HCT116 (cell line): ENCODE results near the gene SF3B4. TPM values are rescaled to one million over a fixed set of nuclear protein-coding genes. Genes with fewer than 3 reads are reported as not detected.

Experiments used
- ATAC-seq: fragments of 200-7000 bp; cut with Tn5 transposase; 2 replicates; pipeline ENCODE4 v1.9.1; 2020; ENCODE audit warnings: mild to moderate bottlenecking, moderate library complexity
- BruUV-seq: library from RNA; stranded (reverse); fragments of 400-500 nt; replicated peaks from 2 replicates; lab custom pipeline; 2021; lab: Mats Ljungman, UMichigan
- CTCF ChIA-PET: fragments of 300-600 bp; sonication (Branson Sonifier 250); formaldehyde crosslinking; loops from one replicate; lab custom pipeline; 2021; ENCODE audit warnings: antibody characterized with exemption; lab: Charles Lee
- POLR2A ChIA-PET: fragments of 300-600, 350-600 bp; sonication (Branson Sonifier 250); formaldehyde crosslinking; loops from one replicate; lab custom pipeline; 2021; ENCODE audit warnings: antibody characterized with exemption; lab: Charles Lee
- RAD21 ChIA-PET, 2 experiments: fragments of 300-600 bp; sonication (Branson Sonifier 250); formaldehyde crosslinking; loops; one replicate each; lab custom pipeline; 2023; ENCODE audit warnings: low total read pairs in 2 of 2; ENCODE audit not compliant: uncharacterized antibody in 2 of 2, unreplicated experiment in 2 of 2, low non-redundant PET in 1 of 2; lab: Charles Lee
- DNase-seq: peaks from one replicate; pipeline ENCODE4 v3.0.0-alpha.2; 2010; ENCODE audit warnings: low read depth, low spot score
- H2AFZ ChIP-seq: fragments of 200-600 bp; shearing (Covaris generic), sonication (generic); 2 replicates; pipeline ENCODE4 v1.6.1; 2017; ENCODE audit warnings: low read depth, mixed run types, mixed read lengths, antibody characterized with exemption, low read length; ENCODE audit not compliant: poor library complexity, severe bottlenecking
- H3K27ac ChIP-seq: 2 replicates; pipeline ENCODE4 v1.5.1; 2012; ENCODE audit warnings: low read depth, low read length
- H3K27me3 ChIP-seq: fragments of 200-600 bp; sonication (generic); 2 replicates; pipeline ENCODE4 v1.6.1; 2016; ENCODE audit warnings: mixed run types, low read length, mixed read lengths; ENCODE audit not compliant: insufficient read depth
- H3K36me3 ChIP-seq, 2 experiments: fragments of 200-500 bp in 1 of 2; fragments of 200-600 bp in 1 of 2; sonication (Bioruptor generic) in 1 of 2; sonication (generic) in 1 of 2; 2 replicates each; pipeline versions ENCODE4 v1.5.1 to v1.6.1; 2014 to 2016; ENCODE audit warnings: low read length in 2 of 2, inconsistent platforms in 1 of 2, mixed read lengths in 1 of 2, mixed run types in 1 of 2; ENCODE audit not compliant: insufficient read depth in 2 of 2, control insufficient read depth in 1 of 2
- H3K4me1 ChIP-seq, 2 experiments: fragments of 200-600 bp in 1 of 2; sonication (generic) in 1 of 2; 2 replicates each; pipeline versions ENCODE4 v1.5.1 to v1.6.1; 2012 to 2017; ENCODE audit warnings: low read length in 2 of 2, inconsistent platforms in 1 of 2, mild to moderate bottlenecking in 1 of 2, mixed read lengths in 1 of 2, mixed run types in 1 of 2, moderate library complexity in 1 of 2; ENCODE audit not compliant: insufficient read depth in 2 of 2, control insufficient read depth in 1 of 2
- H3K4me2 ChIP-seq: fragments of 200-600 bp; sonication (generic); 2 replicates; pipeline ENCODE4 v1.6.1; 2017; ENCODE audit warnings: mixed run types, low read length, mixed read lengths
- H3K4me3 ChIP-seq, 2 experiments: fragments of 200-600 bp in 1 of 2; sonication (generic) in 1 of 2; replicated peaks in 1 of 2; 2 replicates each; pipeline ENCODE4 v1.5.1; 2011 to 2016; ENCODE audit warnings: low read length in 2 of 2, control low read depth in 1 of 2, low read depth in 1 of 2, mild to moderate bottlenecking in 1 of 2, mixed read lengths in 1 of 2, mixed run types in 1 of 2
- H3K79me2 ChIP-seq: fragments of 200-600 bp; sonication (generic); 2 replicates; pipeline ENCODE4 v1.6.1; 2017; ENCODE audit warnings: mild to moderate bottlenecking, mixed run types, low read length, moderate library complexity, mixed read lengths; ENCODE audit not compliant: insufficient read depth
- H3K9ac ChIP-seq: fragments of 200-600 bp; sonication (generic); 2 replicates; pipeline ENCODE4 v1.6.1; 2016; ENCODE audit warnings: low read length, mixed read lengths
- H3K9me2 ChIP-seq: fragments of 200-600 bp; sonication (generic), shearing (Covaris generic); 2 replicates; pipeline ENCODE4 v1.6.1; 2017; ENCODE audit warnings: mixed run types, mild to moderate bottlenecking, moderate library complexity; ENCODE audit not compliant: insufficient read depth
- H3K9me3 ChIP-seq, 2 experiments: fragments of 200-500 bp in 1 of 2; fragments of 200-600 bp in 1 of 2; sonication (Bioruptor generic) in 1 of 2; sonication (generic) in 1 of 2; 2 replicates each; pipeline ENCODE4 v1.6.1; 2014 to 2017; ENCODE audit warnings: low read length in 2 of 2, mixed read lengths in 2 of 2, inconsistent platforms in 1 of 2, low read depth in 1 of 2, mild to moderate bottlenecking in 1 of 2, mixed run types in 1 of 2, moderate library complexity in 1 of 2; ENCODE audit not compliant: control insufficient read depth in 1 of 2, insufficient read depth in 1 of 2
- H4K20me1 ChIP-seq: fragments of 200-600 bp; sonication (generic), shearing (Covaris generic); 2 replicates; pipeline ENCODE4 v1.6.1; 2017; ENCODE audit warnings: mixed run types, mild to moderate bottlenecking, moderate library complexity; ENCODE audit not compliant: insufficient read depth
- CBX3 ChIP-seq: IDR thresholded peaks from 2 replicates; pipeline ENCODE4 v1.6.1; 2012; ENCODE audit warnings: low read depth
- CEBPB ChIP-seq: IDR thresholded peaks from 2 replicates; pipeline ENCODE4 v1.6.1; 2012; ENCODE audit warnings: low read depth
- EGR1 ChIP-seq: IDR thresholded peaks from 2 replicates; pipeline ENCODE4 v1.6.1; 2012; ENCODE audit warnings: low read depth
- EZH2 ChIP-seq: fragments of 200-600 bp; sonication (generic); IDR thresholded peaks from 2 replicates; pipeline ENCODE4 v1.6.1; 2017; ENCODE audit warnings: antibody characterized with exemption, mixed run types
- EZH2phosphoT487 ChIP-seq: fragments of 200-600 bp; IDR thresholded peaks from 2 replicates; pipeline ENCODE4 v1.6.1; 2018; ENCODE audit warnings: antibody characterized with exemption, borderline replicate concordance
- FOSL1 ChIP-seq: IDR thresholded peaks from 2 replicates; pipeline ENCODE4 v1.6.1; 2012; ENCODE audit warnings: low read depth
- JUND ChIP-seq: IDR thresholded peaks from 2 replicates; pipeline ENCODE4 v1.6.1; 2012
- POLR2A ChIP-seq: IDR thresholded peaks from 2 replicates; pipeline ENCODE4 v1.7.0; 2011; ENCODE audit warnings: borderline replicate concordance; ENCODE audit not compliant: insufficient read depth, insufficient read length; ENCODE audit errors: extremely low read depth
- RAD21 ChIP-seq: IDR thresholded peaks from 2 replicates; pipeline ENCODE4 v1.6.1; 2012; ENCODE audit warnings: low read depth, mild to moderate bottlenecking
- SIN3A ChIP-seq: IDR thresholded peaks from 2 replicates; pipeline ENCODE4 v1.6.1; 2012; ENCODE audit warnings: low read depth
- SP1 ChIP-seq: IDR thresholded peaks from 2 replicates; pipeline ENCODE4 v1.6.1; 2012; ENCODE audit warnings: low read depth
- TCF7L2 ChIP-seq: IDR thresholded peaks from 2 replicates; pipeline ENCODE4 v1.7.0; 2011; ENCODE audit warnings: borderline replicate concordance, inconsistent platforms; ENCODE audit not compliant: insufficient read depth, insufficient read length; ENCODE audit errors: extremely low read depth
- YY1 ChIP-seq: IDR thresholded peaks from 2 replicates; pipeline ENCODE4 v1.6.1; 2011; ENCODE audit warnings: low read length, low read depth, moderate library complexity, mild to moderate bottlenecking; ENCODE audit not compliant: insufficient replicate concordance; ENCODE audit errors: extremely low read depth
- ZFX ChIP-seq: fragments of 450-650 bp; IDR thresholded peaks from 2 replicates; pipeline ENCODE4 v1.6.1; 2017
- intact Hi-C: fragments of 100-400 bp; cut with micrococcal nuclease; formaldehyde crosslinking; loops from 2 replicates; pipeline ENCODE4 v1.10.0; 2022
- total RNA-seq: library from RNA; stranded (reverse); gene quantifications from one replicate; pipeline ENCODE4 v1.2.1, GENCODE V29; 2021; ENCODE audit not compliant: unreplicated experiment
- TF ChIP-seq, protein P1 (sequence below), 3 experiments: fragments of 200-600 bp in 1 of 3; sonication (generic) in 1 of 3; IDR thresholded peaks in 2 of 3; conservative IDR thresholded peaks in 1 of 3; 2 replicates each; pipeline ENCODE4 v1.5.1; 2012 to 2017; ENCODE audit warnings: low read depth in 2 of 3, low read length in 2 of 3, antibody characterized with exemption in 1 of 3, borderline replicate concordance in 1 of 3, control low read depth in 1 of 3, mild to moderate bottlenecking in 1 of 3, mixed read lengths in 1 of 3, mixed run types in 1 of 3, moderate library complexity in 1 of 3; ENCODE audit not compliant: insufficient read depth in 1 of 3
- TF ChIP-seq, protein P2 (sequence below): IDR thresholded peaks from 2 replicates; pipeline ENCODE4 v1.6.1; 2012; ENCODE audit warnings: low read depth
- TF ChIP-seq, protein P3 (sequence below): IDR thresholded peaks from 2 replicates; pipeline ENCODE4 v1.6.1; 2011; ENCODE audit warnings: mild to moderate bottlenecking, low read length, moderate library complexity; ENCODE audit not compliant: insufficient replicate concordance; ENCODE audit errors: extremely low read depth
- TF ChIP-seq, protein P4 (sequence below): IDR thresholded peaks from 2 replicates; pipeline ENCODE4 v1.6.1; 2012

Gene SF3B4
- total RNA-seq, 1 experiment from 2014 or later = 88.5 TPM

DNA sequence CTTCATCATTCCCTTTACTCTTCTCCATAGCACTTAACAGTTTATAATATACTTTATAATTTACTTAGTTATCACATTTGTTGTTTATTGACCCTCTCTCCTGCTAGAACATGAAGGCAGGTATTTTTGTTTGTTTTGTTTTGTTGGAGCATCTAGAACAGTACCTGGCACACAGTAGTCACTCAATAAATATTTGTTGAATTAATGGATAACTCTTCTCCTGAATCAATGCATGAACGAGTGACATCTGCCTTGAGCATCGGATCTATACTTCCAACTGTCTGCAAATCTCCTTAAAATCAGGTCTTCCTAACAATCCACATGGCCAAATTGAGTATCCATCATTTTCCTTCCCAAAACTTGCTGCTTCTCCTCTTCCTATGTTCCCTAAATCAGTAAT is 44.9 kb upstream of the SF3B4 start:
- CTCF ChIA-PET = no interaction called here
- RAD21 ChIA-PET = no interaction called here

More for the DNA sequence above, 44.9 kb upstream of the SF3B4 start:
- Histone ChIP-seq H3K79me2 (no peaks in the 10 kb centered on the region), H3K36me3 (peaks cover 21 to 32% of the 10 kb centered on the region in 2 experiments; a peak in 2 of 4 replicates), H3K27ac (no peak overlapping the region), H3K4me3 (no peak overlapping the region), H3K9me2 (no peaks in the 10 kb centered on the region), H3K4me1 (no peaks in the 10 kb centered on the region), H3K4me2 (no peak overlapping the region), H4K20me1 (0 out of 2 replicates have a peak, but pooled peaks cover 3% of the 10 kb centered on the region), H2AFZ (no peak overlapping the region), H3K27me3 (no peaks in the 10 kb centered on the region), H3K9me3 (no peaks in the 10 kb centered on the region)
- ATAC-seq = no peak
- intact Hi-C loops = no loop called here
- POLR2A ChIA-PET = no interaction called here
- DNase-seq = no peak
- TF ChIP-seq TCF7L2 (no peak), EGR1 (no peak), EZH2 (no peak), YY1 (no peak), RAD21 (no peak), FOSL1 (no peak), EZH2phosphoT487 (no peak), SIN3A (no peak), CBX3 (no peak), SP1 (no peak), JUND (no peak), ZFX (no peak), POLR2A (no peak), CEBPB (no peak)
- TF ChIP-seq, protein P1, sequence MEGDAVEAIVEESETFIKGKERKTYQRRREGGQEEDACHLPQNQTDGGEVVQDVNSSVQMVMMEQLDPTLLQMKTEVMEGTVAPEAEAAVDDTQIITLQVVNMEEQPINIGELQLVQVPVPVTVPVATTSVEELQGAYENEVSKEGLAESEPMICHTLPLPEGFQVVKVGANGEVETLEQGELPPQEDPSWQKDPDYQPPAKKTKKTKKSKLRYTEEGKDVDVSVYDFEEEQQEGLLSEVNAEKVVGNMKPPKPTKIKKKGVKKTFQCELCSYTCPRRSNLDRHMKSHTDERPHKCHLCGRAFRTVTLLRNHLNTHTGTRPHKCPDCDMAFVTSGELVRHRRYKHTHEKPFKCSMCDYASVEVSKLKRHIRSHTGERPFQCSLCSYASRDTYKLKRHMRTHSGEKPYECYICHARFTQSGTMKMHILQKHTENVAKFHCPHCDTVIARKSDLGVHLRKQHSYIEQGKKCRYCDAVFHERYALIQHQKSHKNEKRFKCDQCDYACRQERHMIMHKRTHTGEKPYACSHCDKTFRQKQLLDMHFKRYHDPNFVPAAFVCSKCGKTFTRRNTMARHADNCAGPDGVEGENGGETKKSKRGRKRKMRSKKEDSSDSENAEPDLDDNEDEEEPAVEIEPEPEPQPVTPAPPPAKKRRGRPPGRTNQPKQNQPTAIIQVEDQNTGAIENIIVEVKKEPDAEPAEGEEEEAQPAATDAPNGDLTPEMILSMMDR (IDR thresholded peaks at IDR 0.05 in 2 of 3, conservative IDR thresholded peaks at IDR 0.05 in 1 of 3; ENCODE audit: borderline replicate concordance in 1 of 3, insufficient read depth in 1 of 3, low read depth in 2 of 3, low read length in 2 of 3) = no peak
- TF ChIP-seq, protein P2, sequence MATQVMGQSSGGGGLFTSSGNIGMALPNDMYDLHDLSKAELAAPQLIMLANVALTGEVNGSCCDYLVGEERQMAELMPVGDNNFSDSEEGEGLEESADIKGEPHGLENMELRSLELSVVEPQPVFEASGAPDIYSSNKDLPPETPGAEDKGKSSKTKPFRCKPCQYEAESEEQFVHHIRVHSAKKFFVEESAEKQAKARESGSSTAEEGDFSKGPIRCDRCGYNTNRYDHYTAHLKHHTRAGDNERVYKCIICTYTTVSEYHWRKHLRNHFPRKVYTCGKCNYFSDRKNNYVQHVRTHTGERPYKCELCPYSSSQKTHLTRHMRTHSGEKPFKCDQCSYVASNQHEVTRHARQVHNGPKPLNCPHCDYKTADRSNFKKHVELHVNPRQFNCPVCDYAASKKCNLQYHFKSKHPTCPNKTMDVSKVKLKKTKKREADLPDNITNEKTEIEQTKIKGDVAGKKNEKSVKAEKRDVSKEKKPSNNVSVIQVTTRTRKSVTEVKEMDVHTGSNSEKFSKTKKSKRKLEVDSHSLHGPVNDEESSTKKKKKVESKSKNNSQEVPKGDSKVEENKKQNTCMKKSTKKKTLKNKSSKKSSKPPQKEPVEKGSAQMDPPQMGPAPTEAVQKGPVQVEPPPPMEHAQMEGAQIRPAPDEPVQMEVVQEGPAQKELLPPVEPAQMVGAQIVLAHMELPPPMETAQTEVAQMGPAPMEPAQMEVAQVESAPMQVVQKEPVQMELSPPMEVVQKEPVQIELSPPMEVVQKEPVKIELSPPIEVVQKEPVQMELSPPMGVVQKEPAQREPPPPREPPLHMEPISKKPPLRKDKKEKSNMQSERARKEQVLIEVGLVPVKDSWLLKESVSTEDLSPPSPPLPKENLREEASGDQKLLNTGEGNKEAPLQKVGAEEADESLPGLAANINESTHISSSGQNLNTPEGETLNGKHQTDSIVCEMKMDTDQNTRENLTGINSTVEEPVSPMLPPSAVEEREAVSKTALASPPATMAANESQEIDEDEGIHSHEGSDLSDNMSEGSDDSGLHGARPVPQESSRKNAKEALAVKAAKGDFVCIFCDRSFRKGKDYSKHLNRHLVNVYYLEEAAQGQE = no peak
- TF ChIP-seq, protein P3, sequence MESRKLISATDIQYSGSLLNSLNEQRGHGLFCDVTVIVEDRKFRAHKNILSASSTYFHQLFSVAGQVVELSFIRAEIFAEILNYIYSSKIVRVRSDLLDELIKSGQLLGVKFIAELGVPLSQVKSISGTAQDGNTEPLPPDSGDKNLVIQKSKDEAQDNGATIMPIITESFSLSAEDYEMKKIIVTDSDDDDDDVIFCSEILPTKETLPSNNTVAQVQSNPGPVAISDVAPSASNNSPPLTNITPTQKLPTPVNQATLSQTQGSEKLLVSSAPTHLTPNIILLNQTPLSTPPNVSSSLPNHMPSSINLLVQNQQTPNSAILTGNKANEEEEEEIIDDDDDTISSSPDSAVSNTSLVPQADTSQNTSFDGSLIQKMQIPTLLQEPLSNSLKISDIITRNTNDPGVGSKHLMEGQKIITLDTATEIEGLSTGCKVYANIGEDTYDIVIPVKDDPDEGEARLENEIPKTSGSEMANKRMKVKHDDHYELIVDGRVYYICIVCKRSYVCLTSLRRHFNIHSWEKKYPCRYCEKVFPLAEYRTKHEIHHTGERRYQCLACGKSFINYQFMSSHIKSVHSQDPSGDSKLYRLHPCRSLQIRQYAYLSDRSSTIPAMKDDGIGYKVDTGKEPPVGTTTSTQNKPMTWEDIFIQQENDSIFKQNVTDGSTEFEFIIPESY = no peak
- TF ChIP-seq, protein P4, sequence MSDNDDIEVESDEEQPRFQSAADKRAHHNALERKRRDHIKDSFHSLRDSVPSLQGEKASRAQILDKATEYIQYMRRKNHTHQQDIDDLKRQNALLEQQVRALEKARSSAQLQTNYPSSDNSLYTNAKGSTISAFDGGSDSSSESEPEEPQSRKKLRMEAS = no peak
- TF ChIP-seq, all 23 proteins: peak for 0
- no peak overlapping the region for H3K9ac ChIP-seq
- no TSS peak for BruUV-seq
